ACC112 (cell line): ENCODE measurements around the gene TMEM125.

ENCODE experiments used
- H2AFZ ChIP-seq: fragments of 200-600 bp; sonication (generic); one replicate; pipeline ENCODE4 v1.6.0; 2017; ENCODE audit warnings: antibody characterized with exemption, low read length; ENCODE audit not compliant: unreplicated experiment
- H3K27ac ChIP-seq: fragments of 200-600 bp; sonication (generic); 2 replicates; pipeline ENCODE4 v1.5.1; 2014; ENCODE audit warnings: low read depth, mild to moderate bottlenecking, antibody characterized with exemption, low read length, moderate library complexity
- H3K27me3 ChIP-seq: fragments of 200-600 bp; sonication (generic); 2 replicates; pipeline ENCODE4 v1.6.1; 2014; ENCODE audit warnings: mild to moderate bottlenecking, antibody characterized with exemption, low read length, moderate library complexity, mixed read lengths; ENCODE audit not compliant: insufficient read depth
- H3K36me3 ChIP-seq: fragments of 200-600 bp; sonication (generic); 2 replicates; pipeline ENCODE4 v1.6.1; 2016; ENCODE audit warnings: mild to moderate bottlenecking, antibody characterized with exemption, low read length, moderate library complexity, mixed read lengths; ENCODE audit not compliant: insufficient read depth
- H3K4me1 ChIP-seq: fragments of 200-600 bp; sonication (generic); one replicate; pipeline ENCODE4 v1.6.1; 2016; ENCODE audit warnings: low read length, mixed read lengths; ENCODE audit not compliant: insufficient read depth, unreplicated experiment, control insufficient read depth
- H3K4me3 ChIP-seq: fragments of 200-600 bp; sonication (generic); 2 replicates; pipeline ENCODE4 v1.5.1; 2014; ENCODE audit warnings: mild to moderate bottlenecking, low read depth, low read length
- H3K79me2 ChIP-seq: fragments of 200-600 bp; sonication (generic); one replicate; pipeline ENCODE4 v1.6.0; 2016; ENCODE audit warnings: low read length; ENCODE audit not compliant: control insufficient read depth, unreplicated experiment, insufficient read depth

Gene TMEM125

DNA sequence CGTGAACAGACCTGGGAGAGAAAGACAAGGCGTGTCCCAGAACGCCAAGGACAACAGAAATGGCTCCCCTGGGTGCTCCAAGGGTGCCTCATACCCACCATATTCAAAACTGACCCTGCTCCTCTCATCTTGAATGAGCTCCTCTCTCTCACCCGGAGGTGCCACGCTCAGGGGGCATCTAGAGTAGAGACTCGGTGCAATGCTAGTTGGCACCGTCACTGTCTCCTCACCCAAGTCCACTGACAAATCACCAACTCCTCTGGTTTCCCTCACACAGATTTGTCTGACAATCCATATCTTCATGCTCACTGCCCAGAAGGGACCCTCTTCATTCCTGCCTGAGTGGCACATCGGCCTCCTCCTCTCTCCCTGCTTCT lies 5.0 kb downstream of the TMEM125 start:
- H3K4me1 ChIP-seq = peaks cover 9% of the 10 kb centered on the region
- no peak overlapping the region for H3K4me3 ChIP-seq
- no peaks in the 10 kb centered on the region for H3K79me2 ChIP-seq
- H2AFZ ChIP-seq = peak overlapping the region; percentile 55
- no peak overlapping the region for H3K27ac ChIP-seq
- 0 out of 2 replicates have a peak, but pooled peaks cover 5% of the 10 kb centered on the region for H3K27me3 ChIP-seq
- no peaks in the 10 kb centered on the region for H3K36me3 ChIP-seq

- Histone ChIP-seq H3K27me3 (0 out of 2 replicates have a peak, but pooled peaks cover 5% of the 10 kb centered on the region), H3K36me3 (no peaks in the 10 kb centered on the region), H3K27ac (no peak overlapping the region)
These were observed 6.2 kb downstream of the TMEM125 start for GRCh38 chr1:43275826-43276620.

DNA sequence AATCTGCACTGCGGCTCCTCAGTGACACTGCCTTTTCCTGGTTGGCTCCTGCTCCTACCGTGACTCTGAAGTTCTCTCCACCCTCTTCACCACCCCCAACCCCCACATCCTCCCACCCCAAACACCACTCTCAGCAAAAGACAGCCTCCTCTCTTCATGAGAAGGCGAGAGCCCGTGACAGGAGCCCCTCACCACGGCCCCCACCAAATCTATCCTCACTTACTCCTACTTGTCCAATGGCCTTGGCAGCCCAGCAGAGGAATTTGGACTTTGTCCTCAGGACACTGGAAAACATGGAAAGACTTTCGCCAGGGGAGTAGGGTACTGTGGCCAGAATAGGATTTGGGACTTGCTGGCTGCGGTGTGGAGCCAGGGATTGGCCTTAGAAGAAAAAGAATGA lies 6.9 kb downstream of the TMEM125 start:
- Histone ChIP-seq H3K36me3 (no peaks in the 10 kb centered on the region), H2AFZ (no peak overlapping the region), H3K27ac (no peak overlapping the region), H3K4me1 (peaks cover 9% of the 10 kb centered on the region), H3K27me3 (0 out of 2 replicates have a peak, but pooled peaks cover 5% of the 10 kb centered on the region), H3K4me3 (no peak overlapping the region), H3K79me2 (no peaks in the 10 kb centered on the region)

More at GRCh38 chr1:43275826-43276620, 6.2 kb downstream of the TMEM125 start:
- Histone ChIP-seq H3K4me3 (no peak overlapping the region), H3K79me2 (no peaks in the 10 kb centered on the region), H3K4me1 (peaks cover 9% of the 10 kb centered on the region), H2AFZ (no peak overlapping the region)

GRCh38 chr1:43277116-43277876 lies 7.5 kb downstream of the TMEM125 start:
- Histone ChIP-seq H3K79me2 (no peaks in the 10 kb centered on the region), H3K36me3 (no peaks in the 10 kb centered on the region), H3K27me3 (0 out of 2 replicates have a peak, but pooled peaks cover 5% of the 10 kb centered on the region), H2AFZ (no peak overlapping the region), H3K4me3 (no peak overlapping the region), H3K4me1 (peaks cover 9% of the 10 kb centered on the region), H3K27ac (no peak overlapping the region)

GRCh38 chr1:43279161-43279560 lies 9.4 kb downstream of the TMEM125 start:
- Histone ChIP-seq H3K4me3 (no peak overlapping the region), H3K4me1 (peaks cover 7% of the 10 kb centered on the region), H3K36me3 (no peaks in the 10 kb centered on the region), H3K27ac (no peak overlapping the region), H2AFZ (no peak overlapping the region), H3K27me3 (0 out of 2 replicates have a peak, but pooled peaks cover 5% of the 10 kb centered on the region), H3K79me2 (no peaks in the 10 kb centered on the region)

- no peaks in the 10 kb centered on the region for H3K36me3 ChIP-seq
- no peaks in the 10 kb centered on the region for H3K79me2 ChIP-seq
- H3K4me1 ChIP-seq = peaks cover 2% of the 10 kb centered on the region
- no peak overlapping the region for H3K4me3 ChIP-seq
- no peak overlapping the region for H3K27ac ChIP-seq
- H3K27me3 ChIP-seq = 0 out of 2 replicates have a peak, but pooled peaks cover 5% of the 10 kb centered on the region
- no peak overlapping the region for H2AFZ ChIP-seq
These were observed 9.9 kb downstream of the TMEM125 start for GRCh38 chr1:43279666-43280065.

- Histone ChIP-seq H3K4me1 (no peaks in the 10 kb centered on the region), H3K27ac (no peak overlapping the region), H3K36me3 (no peaks in the 10 kb centered on the region), H3K27me3 (0 out of 2 replicates have a peak, but pooled peaks cover 5% of the 10 kb centered on the region), H2AFZ (no peak overlapping the region), H3K79me2 (no peaks in the 10 kb centered on the region), H3K4me3 (no peak overlapping the region)
These were observed 10.9 kb downstream of the TMEM125 start for GRCh38 chr1:43280692-43281091.

DNA sequence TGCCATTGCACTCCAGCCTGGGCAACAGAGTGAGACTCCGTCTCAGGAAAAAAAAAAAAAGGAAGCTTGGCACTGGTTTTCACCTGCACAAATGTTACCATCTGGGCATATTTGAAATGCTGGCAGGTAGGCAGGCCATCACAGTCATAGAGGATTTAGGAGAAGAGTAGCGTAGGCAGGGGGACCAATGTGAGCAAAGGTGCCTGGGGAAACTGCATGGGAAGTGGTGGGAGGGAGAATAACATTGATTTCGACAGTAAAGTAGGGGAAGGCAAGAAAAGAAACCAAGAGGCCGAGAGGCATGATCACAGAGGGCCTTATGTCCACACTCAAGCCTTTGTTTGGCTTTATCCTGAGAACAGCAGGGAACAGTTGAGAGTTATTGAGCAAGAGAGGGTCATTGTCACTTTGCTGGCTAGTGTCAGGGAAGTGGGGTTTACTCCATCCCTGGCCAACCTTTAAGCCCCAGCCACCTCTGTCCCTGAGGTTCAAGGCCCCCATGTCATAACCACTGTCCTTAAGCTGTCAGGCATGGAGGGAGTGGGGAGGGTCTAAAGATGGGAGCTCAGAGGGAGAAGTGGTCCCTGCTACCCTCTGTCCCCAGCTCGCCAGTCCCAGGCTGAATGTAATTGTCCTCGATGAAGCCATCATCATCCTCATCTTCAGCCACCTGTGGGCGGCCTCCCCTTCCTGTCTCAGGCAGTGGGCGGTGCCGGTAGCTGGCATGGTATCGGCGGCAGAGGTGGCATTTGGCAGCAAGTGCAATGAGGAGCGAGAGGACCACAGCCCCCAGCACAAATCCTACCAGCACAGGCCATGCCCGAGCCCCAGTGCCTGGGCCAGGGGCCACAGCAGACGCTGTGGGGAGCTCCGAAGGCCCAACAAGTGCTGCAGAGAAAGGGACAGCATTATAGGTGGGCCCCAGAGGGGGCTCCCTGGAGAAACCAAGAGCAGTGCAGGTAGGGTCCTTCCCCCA lies 12.7 kb downstream of the TMEM125 start:
- Histone ChIP-seq H3K27me3 (no peaks in the 10 kb centered on the region; the same call in 1 of the 2 replicates), H3K4me1 (no peaks in the 10 kb centered on the region), H3K4me3 (no peak overlapping the region), H3K79me2 (no peaks in the 10 kb centered on the region), H2AFZ (no peak overlapping the region), H3K36me3 (no peaks in the 10 kb centered on the region), H3K27ac (no peak overlapping the region)

DNA sequence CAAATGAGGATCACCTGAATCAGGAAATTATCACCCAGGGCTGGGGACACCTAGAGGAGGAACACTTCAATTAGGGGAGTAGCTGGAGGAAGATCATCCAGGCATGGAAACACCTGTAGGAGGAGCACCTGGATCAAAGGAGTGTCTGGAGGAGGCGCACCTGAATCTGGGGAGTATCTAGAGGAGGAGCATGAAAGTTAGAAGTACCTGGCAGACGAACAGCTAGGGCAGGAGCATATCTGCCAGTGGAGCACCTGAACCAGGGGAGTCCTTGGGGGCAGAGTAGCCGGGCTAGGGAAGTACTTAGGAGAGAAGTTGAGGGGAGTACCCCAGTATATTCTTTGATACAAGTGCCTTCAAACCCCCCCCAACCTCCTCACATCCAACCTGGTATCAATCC lies 14.3 kb downstream of the TMEM125 start:
- Histone ChIP-seq H3K4me3 (no peak overlapping the region), H3K27ac (no peak overlapping the region), H3K36me3 (no peaks in the 10 kb centered on the region), H3K79me2 (no peaks in the 10 kb centered on the region), H3K4me1 (no peaks in the 10 kb centered on the region), H2AFZ (no peak overlapping the region), H3K27me3 (no peaks in the 10 kb centered on the region; the same call in 1 of the 2 replicates)

- H3K4me1 ChIP-seq = no peaks in the 10 kb centered on the region
- no peaks in the 10 kb centered on the region for H3K36me3 ChIP-seq
- no peaks in the 10 kb centered on the region; the same call in 1 of the 2 replicates for H3K27me3 ChIP-seq
- no peak overlapping the region for H3K27ac ChIP-seq
- H3K79me2 ChIP-seq = no peaks in the 10 kb centered on the region
- H2AFZ ChIP-seq = no peak overlapping the region
- no peak overlapping the region for H3K4me3 ChIP-seq
These were observed 14.8 kb downstream of the TMEM125 start for GRCh38 chr1:43284546-43285110.
